Activated T-helper 9 cell treated with anti-CD3 and anti-CD28 coated beads, Interleukin-2, amount 50 U/mL, for 16 hours (primary cell): Measurements from ENCODE around the gene KCNK18.
"Not testable (repeated sequence)": the region's sequence is repeated elsewhere in the genome, so short reads cannot be mapped to it uniquely, and the experiment has no call there.

Experiments used
- DNase-seq: peaks from one replicate; pipeline ENCODE4 v3.0.0-alpha.2; 2020; ENCODE audit warnings: low read depth

Gene KCNK18

DNA sequence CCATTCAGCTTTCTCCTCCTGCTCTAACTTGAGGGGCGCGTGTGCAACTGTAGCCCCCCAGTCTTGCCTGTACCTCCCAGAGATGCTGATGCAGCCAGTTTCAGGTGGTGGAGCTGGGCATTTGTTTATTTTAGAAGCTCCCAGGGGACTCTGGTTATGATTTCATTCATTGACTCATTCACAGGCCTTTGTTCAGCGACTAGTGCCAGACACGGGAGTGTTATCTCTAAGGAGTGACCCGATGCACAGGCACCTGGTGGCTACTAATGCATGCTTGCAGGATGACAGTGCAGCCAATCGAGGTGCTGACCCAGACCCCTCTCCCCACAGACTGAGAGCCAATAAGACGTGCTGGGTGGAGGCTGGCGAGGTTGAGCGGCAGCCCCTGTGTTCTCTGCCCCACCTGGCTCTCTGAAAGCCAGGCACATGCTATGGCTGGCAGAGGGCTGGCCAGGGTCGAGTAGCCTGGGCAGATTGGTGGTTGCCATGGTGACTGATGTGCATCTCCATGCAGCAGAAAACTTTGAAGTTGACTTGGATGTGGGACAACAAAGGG lies 23.9 kb downstream of the KCNK18 start:
- no peak for DNase-seq

DNA sequence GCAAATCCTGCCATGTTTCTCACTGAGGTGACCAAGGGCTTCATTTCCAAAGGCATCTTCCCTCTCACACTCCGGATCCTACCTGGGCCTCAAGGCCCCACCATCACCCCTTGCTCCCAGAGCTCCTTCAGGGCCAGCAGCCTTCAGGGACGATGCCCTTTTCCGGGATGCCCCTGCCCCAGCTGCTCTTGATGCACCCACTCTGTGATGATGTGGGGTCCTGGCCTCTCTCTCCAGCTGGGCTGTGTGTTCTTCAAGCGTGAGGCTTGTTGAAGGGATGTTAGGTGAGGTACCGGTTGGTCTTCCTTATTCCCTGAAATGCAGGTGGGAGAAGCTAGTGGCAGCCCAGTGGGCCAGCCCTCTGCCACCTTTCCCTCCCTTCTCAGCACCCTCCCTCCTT lies 25.3 kb downstream of the KCNK18 start:
- no peak for DNase-seq

DNA sequence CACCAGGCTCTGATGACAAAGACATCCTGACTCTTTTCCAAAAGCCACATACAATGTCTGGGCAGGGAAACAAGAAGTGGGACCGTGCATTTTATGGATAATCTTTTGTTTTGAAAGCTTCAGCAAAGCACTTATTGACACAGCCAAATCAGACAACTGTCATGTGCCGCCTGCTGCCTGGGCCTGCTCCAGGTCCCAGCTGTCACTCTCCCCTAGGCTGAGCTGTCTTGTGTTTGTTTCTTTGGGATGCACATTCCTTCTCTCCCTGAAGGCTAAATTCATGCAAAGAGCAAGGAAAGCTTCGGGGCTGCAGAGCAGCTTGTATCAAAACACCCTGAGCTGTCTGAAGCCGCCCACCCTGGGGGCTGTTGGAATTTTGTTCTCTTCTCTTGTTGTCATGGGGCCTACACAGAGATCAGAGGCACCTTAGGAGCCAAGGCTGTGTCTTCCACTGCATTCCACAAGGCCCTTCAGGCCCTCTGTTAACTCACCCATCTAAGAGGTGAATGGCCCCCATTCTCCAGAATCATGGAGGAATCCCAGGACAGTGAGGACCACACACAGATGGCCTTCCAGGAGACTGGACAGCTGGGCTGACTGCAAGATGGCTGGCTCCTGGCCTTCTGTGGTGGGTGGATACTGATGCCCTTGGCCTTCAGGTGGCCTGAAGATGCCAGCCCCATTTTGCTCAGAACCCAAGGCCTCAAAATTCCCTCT lies 25.8 kb downstream of the KCNK18 start:
- DNase-seq = no peak

DNA sequence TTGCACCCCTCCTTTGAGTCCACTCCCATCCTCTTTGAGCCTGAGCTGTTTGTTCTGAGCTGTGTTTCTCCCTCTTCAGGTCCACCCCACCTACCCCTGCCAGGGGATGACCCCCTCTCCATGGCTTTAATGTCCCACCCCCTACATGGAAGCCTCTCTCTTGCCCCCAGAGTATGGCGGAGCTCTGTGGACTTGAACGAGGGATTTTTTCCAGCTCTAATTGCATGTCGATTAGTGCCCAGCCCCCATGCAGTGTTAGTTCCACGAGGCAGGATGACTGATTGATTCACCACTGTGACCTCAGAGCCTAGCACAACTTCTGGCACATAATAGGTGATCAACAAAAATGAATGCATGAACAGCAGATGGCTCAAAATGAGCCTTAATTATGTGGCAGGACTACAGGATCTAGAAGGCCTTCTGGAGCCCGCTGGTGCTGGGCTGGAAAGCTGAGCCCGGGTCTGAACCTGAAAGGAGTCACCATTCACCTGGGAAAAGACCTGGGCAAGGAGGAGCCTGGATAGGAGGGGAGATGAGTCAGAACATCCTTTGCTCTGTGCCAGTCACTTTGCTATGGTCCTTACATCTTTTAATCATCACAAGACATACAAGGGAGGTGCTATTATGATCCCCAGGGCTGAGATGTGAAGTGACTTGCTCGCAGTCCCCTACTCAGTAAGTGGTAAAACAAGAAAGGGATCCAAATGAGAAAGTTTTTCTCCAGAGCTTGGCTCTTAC lies 26.6 kb downstream of the KCNK18 start:
- no peak for DNase-seq

DNA sequence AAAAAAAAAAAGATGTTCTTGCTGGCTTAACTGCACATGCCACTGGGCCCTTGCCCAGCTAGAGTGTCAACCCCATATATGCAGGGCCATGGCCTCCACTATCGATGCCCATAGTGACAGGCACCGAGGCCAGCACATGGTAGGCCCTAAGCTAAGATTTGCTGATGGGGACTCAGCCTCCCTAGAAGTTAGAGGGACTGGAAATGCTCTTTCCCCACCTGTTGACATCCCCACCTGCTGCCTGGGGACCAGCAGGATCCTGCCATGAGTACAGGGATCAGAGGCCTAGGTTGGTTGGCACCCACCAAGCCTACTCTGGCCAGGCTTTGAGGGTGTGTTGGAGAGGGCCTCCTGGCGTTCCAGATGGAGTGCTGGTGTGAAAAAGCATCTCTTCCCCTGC lies 27.6 kb downstream of the KCNK18 start:
- no peak for DNase-seq

DNA sequence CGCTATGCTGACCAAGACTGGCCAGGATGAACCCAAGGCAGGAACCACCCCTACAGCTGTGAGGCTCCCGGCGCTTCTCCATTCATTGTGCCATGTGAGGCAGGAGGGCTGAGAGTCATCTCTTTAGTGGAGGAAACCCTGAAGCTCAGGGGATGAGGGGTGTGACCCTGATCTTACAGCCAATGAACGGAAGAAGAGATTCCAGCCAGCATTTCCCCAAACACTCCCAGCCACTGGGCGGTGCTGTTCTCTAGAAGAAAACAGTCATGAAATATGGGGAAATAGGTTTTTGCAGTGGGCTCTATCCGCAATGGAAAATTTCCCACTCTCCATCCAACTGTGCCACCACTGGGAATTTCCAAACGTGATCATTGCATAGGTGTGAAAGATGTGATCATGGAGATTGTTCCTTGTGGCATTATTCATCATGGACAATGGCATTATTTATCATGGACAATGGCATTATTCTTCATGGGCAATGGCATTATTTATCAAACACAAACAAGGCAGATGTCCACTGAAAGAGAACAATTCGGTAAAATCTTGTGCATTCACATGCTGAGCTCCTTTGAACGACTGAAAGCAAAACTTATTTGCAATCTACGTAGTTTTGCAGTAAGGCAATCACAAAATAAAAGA lies 29.6 kb downstream of the KCNK18 start:
- DNase-seq = no peak

DNA sequence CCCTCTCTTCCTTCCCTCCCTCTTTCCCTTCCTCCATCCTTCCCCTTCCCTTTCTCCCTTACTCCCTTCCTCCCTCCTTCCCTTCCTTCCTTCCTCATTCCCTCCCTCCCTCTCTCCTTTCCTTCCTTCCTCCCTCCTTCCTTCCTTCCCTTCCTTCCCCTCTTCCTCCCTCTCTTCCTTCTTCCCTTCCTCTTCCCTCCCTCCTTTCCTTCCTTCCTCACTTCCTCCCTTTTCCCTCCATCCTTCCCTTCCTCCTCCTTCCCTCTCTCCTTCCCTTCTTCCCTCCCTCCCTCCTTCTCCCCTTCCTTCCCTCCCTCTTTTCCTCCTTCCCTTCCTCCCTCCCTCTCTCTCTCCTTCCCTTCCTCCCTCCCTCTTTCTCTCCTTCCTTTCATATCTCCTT lies 30.9 kb downstream of the KCNK18 start:
- no peak for DNase-seq

DNA sequence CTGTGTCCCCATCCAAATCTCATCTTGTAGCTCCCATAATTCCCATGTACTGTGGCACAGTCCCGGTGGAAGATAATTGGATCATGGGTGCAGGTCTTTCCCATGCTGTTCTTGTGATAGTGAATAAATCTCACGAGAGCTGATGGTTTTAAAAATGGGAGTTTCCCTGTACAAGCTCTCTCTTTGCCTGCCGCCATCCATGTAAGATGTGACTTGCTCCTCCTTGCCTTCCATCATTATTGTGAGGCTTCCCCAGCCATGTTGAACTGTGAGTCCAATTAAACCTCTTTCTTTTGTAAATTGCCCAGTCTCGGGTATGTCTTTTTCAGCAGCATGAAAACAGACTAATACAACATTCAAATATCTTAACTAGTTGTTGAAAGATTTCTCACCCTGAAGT lies 32.8 kb downstream of the KCNK18 start:
- DNase-seq = not testable (repeated sequence)

DNA sequence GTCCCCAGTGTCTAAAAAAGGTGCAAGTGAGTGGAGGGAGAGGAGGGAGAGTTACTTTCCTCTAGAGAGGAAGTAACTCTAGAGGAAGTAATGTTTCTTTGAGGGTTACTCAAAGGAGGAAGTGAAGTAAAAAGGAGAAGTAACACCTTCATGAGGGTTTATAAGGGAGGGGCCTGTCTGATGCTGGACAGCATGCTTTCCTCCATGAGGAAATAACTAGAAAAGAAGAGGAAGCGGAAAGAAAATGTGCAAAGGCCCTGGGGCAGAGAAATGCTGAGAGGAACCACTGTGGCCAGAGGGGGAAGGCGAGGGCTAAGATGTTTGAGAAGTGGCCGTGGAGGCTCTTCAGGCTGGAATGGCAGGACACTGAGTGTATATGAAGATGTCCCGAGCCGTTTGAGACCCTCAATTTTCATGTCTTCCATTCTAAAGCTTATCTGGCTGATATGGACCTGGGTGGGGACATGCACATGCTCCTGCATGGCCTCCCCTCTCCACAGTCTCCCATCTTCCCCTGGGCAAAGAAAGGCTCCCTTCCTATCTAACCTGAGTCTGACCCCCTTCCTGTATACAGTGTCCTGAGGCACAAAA lies 40.2 kb downstream of the KCNK18 start:
- DNase-seq = no peak

DNA sequence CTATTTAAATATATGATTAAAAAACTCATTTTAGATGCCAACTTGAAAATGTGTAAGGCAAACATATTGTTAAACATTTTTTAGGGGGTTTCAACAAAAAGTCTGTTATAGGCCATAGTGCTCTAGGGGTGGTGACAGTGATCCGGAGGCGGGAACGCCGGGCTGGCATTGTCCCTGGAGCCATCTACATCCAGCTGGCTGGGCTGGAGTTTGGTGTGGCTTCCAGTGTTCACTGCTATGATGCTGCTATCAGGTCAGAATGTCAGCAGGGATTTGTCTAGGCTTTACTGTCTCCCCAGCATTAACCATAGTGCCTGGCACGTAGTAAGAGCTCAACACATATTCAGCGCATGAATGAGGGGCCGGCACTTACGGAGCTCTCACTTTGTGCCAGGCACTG lies 41.8 kb downstream of the KCNK18 start:
- DNase-seq = no peak

DNA sequence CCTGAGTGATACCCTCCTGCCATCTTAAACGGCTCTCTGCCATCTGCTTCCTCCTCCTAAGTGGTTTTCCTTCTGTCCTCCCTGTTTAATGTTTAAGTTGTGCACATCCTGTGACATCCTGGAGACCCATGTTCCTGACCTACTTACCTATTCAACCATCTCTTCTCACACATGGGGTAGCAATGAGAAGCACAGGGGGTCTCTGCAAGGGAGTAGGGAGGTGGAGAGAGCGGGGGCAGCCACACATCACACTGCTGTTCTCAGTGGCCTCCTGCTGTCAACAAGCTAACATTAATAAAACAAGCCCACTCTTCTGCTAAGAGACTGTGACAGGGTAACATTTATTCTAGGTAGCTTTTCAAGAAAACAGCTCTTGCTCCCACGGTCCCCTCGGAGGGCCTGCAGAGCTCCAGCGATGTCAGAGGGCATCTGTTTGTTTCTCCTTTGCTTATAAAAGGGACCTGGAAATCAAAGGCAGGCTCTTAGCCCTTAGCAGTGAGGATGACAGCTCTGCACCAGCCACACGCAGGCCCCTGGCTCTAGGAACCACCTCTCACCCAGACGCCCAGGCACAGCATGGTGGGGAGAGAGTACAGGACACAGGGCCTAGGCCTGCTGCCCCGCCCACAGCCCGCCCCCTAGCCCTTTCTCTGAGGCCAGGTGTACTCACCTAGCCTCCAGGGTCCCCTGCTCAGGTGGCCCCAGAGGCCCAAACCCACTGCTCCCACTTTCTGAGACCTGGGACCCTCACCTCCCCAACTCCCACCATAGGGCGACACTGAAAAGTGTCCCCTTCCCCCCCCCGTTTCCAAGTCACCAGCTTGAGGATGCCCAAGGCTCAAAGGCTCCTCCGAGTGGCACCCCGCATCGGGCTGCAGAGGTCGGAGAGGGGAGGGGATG lies 42.7 kb downstream of the KCNK18 start:
- DNase-seq = no peak

DNA sequence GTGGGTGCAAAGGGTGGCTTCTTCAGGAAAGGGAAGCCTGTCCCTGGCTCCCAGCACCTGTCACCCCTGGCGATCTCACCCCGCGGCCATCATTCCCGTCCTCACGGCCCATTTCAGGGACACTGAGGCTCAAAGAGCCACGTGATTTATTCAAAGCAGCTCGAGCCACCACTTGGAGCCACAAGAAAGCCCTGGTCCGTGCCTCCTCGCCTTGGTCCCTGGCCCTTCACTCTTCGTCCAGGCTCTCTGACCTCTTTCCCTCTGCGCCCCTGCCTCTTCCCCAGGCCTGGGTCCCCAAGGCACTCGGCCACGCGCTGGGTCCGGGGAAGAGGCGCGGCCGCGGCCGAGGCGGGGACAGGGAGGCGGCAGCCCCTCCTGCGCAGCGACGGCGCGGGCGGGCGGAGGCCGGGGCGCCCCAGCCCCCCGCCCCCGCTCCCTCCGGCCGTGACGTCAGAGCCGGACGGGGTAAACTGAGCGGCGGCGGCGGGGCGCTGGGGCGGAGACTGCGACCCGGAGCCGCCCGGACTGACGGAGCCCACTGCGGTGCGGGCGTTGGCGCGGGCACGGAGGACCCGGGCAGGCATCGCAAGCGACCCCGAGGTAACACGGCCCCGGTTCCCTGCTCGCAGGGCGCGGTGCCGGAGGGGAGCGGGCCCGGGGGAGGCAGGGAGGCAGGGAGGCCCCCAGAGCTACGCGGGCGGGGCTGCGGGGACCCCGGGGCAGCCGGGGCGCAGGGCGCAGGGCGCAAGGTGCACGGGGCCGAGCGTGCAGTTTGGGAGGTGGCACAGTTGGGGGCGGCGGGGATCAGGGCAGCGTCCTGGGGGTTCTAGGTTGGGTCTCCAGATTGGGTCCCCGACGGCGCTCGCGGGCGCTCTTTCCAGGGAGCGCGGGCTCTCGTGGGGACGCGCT lies 43.6 kb downstream of the KCNK18 start, which contains the start of gene SLC18A2:
SLC18A2 (plus strand) TSS at position 494 of the 909 bp plus-strand sequence. CDS start 580 bp downstream, outside the sequence.
- no peak for DNase-seq

DNA sequence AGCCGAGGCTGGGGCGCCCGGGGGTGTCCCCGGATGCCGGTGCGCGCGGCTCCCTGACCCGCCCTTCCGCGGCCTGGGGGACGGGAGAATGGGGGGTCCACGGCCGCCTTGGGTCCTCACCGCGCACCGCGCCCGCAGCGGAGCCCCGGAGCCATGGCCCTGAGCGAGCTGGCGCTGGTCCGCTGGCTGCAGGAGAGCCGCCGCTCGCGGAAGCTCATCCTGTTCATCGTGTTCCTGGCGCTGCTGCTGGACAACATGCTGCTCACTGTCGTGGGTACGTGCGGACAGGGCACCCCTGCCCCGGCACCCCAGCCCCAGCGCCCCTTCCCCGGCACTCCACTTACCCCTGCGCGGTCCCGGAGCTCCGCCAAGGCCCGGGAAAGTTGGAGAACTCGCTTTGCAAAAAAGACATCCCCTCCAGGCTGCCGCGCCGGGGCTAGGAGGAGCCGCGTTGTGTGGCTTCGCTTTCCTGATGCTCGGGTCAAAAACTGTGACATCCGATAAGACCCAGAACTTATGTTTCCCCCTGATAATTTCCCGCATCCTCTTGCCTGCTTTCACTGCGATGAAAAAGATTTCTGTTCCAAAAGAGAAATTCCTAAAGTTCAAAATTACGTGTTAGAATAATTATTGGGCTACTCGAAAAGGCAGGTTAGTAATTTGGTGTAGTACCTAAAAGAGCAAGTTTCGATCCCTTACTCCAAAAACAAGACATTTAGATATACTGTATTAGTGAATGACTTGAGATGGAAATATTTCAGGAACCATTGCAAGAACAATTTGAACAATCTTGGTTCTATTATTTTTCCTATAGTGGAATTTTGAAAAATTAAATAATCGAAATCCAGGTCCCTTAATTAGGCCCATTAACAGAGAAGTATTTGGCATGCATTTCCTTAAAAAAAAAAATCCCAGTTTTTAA lies 44.5 kb downstream of the KCNK18 start:
- DNase-seq = no peak

DNA sequence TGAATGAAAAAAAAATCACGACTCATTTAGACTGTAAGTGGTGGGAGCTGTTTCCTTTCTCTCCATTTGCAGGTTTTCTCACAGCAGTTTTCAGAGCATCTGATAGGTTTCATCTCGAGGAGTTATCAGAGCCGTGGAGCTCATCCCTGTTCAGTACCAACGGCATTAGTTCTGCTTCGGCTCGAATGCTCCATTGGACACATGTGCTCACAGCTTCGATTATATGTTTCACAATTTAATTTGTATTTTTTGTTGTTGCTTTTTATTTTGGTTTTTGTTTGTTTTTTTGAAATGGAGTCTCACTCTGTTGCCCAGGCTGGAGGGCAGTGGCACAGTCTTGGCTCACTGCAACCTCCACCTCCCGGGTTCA lies 45.2 kb downstream of the KCNK18 start:
- DNase-seq = no peak

DNA sequence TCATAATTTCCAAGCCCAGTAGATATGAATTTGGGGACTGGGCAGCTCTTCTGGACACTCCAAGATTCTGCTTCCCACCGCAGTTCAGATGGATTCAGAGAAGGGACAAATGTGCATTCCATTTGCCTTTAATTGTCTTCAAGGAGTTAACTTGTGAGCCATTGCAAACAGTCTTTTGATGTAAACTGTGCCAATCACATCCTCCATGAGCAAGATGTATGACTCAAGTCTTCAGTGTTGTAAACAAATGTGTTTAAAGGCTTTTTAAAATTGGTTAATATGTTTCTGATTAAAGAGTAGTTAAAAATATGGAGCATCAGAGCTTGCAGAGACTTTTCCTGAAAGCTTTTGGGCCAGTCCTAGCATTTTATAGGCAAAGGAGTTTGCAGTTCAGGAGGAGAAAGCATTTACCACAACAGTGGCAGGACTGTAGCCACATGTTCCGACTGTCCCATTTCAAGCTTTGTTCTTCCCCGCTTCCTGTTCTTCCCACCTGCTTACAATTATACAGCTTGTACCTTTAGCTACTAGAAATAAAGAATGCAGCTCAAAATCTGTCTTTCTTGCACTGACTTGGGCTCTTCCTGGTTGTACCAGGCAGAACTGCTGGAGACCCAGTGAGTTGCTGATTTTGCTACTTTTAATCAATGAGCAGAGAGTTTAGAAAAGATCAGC lies 49.8 kb downstream of the KCNK18 start:
- no peak for DNase-seq

DNA sequence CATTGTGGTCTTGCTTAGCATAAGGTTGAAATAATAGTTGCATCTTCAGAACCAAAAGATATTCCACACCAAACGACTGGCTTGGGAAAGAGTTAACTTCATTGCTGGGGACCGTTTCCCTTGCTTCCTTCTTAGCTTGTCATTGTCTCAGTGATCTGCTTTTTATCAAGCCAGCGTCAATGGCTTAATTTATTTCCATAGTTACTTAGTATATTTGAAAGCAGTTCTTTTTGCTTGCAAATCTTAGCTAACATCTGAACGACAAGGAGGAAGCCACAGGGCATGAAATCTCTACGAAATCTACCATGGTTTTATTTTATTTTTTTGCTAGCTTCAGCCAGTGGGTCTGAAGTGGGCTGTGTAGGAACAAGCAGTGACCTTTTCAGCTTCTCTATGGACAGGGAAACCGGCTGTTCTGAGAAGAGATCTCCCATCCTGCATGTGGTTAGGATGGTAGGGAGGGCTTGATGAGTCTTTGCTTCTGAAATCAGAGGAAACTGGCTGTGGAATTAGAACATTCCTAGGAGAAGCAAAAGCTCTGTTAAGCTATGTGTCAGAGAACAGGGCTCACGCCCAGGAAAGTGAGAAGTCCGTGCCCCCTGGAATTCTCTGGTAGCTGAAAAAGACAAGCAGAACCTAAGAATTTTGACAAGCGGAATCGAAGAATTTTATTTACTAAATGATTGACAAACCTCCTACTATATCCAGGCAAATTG lies 51.6 kb downstream of the KCNK18 start:
- no peak for DNase-seq

DNA sequence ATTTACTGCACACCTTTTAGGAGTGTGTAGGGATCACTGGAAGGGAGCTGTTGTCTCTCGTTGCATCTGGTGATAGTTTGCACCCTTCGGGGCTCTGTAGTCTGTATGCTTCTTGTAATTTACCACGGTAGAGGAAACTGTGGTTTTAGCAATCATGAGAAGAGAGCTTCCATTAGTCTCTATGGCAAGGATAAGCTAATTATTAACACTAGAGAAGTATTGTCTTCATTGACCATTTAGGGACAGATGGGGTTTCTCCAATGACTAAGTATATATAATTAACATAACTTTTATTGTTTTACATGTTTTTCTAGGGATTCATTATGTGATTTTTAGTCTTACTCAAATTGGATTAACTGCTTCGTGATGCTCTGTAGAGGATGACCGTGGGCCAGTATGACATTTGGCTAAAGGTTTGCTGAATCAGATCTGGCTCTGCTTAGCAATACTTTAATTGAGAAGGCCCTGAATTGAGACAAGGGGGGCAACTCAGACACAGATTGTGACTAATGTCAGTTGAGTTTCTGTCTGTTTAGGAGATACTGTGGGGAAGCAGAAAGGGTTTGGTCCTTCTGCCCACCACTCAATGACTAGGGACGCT lies 52.3 kb downstream of the KCNK18 start:
- no peak for DNase-seq

DNA sequence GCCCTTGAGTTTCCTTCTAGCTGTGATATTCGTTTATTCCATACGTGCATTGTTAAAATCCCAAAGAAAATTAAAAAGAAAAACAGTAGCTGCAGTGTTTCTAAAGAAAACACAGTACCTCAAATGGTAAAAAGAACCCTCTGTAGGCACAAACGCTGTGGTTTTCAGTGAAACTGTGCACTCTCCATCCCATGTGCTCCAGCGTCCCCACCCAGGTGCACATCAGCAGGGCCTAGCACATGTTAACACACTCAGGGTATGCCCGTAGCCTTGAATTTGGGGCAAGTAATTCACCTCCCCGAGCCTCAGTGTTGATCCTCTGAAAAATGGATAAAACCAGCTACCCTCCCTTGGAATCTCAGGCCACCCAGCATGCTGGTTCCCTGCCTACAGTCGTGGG lies 53.1 kb downstream of the KCNK18 start:
- no peak for DNase-seq
